Measurements from ENCODE around the gene GID8. TPM values are rescaled to one million over a fixed set of nuclear protein-coding genes. Genes with fewer than 3 reads are reported as not detected.

GID8 gene
- total and polyA plus RNA-seq, 9 donors = 23.6 to 54.3 (median 43.3) TPM

- no peak overlapping the region for H3K27ac ChIP-seq
- TF ChIP-seq, protein P1, sequence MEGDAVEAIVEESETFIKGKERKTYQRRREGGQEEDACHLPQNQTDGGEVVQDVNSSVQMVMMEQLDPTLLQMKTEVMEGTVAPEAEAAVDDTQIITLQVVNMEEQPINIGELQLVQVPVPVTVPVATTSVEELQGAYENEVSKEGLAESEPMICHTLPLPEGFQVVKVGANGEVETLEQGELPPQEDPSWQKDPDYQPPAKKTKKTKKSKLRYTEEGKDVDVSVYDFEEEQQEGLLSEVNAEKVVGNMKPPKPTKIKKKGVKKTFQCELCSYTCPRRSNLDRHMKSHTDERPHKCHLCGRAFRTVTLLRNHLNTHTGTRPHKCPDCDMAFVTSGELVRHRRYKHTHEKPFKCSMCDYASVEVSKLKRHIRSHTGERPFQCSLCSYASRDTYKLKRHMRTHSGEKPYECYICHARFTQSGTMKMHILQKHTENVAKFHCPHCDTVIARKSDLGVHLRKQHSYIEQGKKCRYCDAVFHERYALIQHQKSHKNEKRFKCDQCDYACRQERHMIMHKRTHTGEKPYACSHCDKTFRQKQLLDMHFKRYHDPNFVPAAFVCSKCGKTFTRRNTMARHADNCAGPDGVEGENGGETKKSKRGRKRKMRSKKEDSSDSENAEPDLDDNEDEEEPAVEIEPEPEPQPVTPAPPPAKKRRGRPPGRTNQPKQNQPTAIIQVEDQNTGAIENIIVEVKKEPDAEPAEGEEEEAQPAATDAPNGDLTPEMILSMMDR (IDR thresholded peaks at IDR 0.05) = no peak
- TF ChIP-seq POLR2A (IDR thresholded peaks at IDR 0.05) = no peak
- TF ChIP-seq EP300 (IDR thresholded peaks at IDR 0.05) = no peak
- no peak overlapping the region for H3K4me3 ChIP-seq
- no peaks in the 10 kb centered on the region for H3K4me1 ChIP-seq (ENCODE audit: insufficient read depth)
- H3K36me3 ChIP-seq = no peaks in the 10 kb centered on the region
- intact Hi-C loops (cut with DNase I) = no loop called here
- no peaks in the 10 kb centered on the region for H3K27me3 ChIP-seq
- WGBS, 3 donors = 89 to 92% (median 89%) methylated on average over 14 of the region's 14 CpGs
- DNase-seq = no peak
- no peaks in the 10 kb centered on the region for H3K9me3 ChIP-seq
These were observed 43.7 kb upstream of the GID8 start for GRCh38 chr20:62894261-62894660.

DNA sequence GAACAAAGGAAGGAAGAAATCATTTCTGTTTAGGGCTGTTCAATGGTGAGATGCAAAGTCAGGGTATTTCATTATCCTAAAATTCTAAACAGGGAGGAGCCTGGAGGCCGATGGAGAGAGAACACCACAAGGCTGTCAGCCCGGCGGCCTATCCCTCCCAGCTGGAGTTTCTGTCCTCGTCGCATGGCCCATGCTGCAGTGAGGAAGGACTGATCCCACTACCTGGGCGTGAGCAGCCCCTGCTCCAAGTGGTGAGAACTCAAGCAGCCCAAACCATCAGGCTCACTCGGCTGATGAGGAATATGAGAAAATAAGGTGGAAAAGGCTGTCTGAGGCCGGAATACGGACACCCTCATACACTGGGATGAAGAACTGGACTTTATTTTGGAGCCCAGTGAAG, 42.4 kb upstream of the GID8 start:
- no peak for TF ChIP-seq EP300 (IDR thresholded peaks at IDR 0.05)
- H3K4me3 ChIP-seq = no peak overlapping the region
- H3K36me3 ChIP-seq = no peaks in the 10 kb centered on the region
- no peak overlapping the region for H3K27ac ChIP-seq
- intact Hi-C loops (cut with DNase I) = no loop called here
- H3K4me1 ChIP-seq (ENCODE audit: insufficient read depth) = peaks cover 3% of the 10 kb centered on the region
- H3K9me3 ChIP-seq = no peaks in the 10 kb centered on the region
- H3K27me3 ChIP-seq = no peaks in the 10 kb centered on the region
- no peak for DNase-seq
- 80 to 82% (median 81%) methylated on average over 9 of the region's 9 CpGs for WGBS, 3 donors

- intact Hi-C loops (cut with DNase I) = loop anchor here in 1 of 4 donors (2.0 kb wide), 1 partner anchor 74 kb away; no protein-coding TSS in a partner anchor
- DNase-seq = no peak
- H3K27ac ChIP-seq = no peak overlapping the region
- TF ChIP-seq POLR2A (IDR thresholded peaks at IDR 0.05) (no peak), EP300 (IDR thresholded peaks at IDR 0.05) (no peak)
- TF ChIP-seq, protein P1 (IDR thresholded peaks at IDR 0.05) = no peak
- no peaks in the 10 kb centered on the region for H3K36me3 ChIP-seq
- peaks cover 3% of the 10 kb centered on the region for H3K4me1 ChIP-seq (ENCODE audit: insufficient read depth)
- WGBS, 3 donors = 90% methylated on average over 16 of the region's 16 CpGs
- no peaks in the 10 kb centered on the region for H3K9me3 ChIP-seq
- H3K4me3 ChIP-seq = no peak overlapping the region
- H3K27me3 ChIP-seq = no peaks in the 10 kb centered on the region
These were observed 41.4 kb upstream of the GID8 start for GRCh38 chr20:62896526-62896925.

DNA sequence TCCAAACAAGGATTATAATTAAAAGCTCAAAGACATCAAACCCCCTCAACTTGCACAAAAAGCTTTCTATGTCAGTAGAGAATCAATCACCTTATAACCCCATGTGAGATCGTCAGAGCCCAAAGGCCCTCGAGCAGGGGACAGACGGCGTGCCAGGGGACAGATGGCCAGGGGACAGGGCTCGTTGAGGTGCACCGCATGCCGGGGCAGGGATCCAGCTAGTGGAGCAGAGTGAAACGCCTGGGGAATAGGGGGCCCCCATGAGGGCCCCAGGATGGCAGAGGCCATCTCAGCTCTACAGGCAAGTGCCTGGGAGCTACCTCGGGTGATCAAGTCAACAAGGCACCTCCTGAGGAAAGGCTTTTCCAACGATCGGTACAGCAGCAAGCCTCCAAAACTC, 40.3 kb upstream of the GID8 start:
- H3K27me3 ChIP-seq = no peaks in the 10 kb centered on the region
- no peak overlapping the region for H3K27ac ChIP-seq
- intact Hi-C loops (cut with DNase I) = loop anchor here in 1 of 4 donors (2.0 kb wide), 1 partner anchor 73 kb away; no protein-coding TSS in a partner anchor
- H3K4me1 ChIP-seq (ENCODE audit: insufficient read depth) = peaks cover 3% of the 10 kb centered on the region
- 63 to 77% (median 63%) methylated on average over 11 of the region's 11 CpGs for WGBS, 3 donors
- DNase-seq = no peak
- no peaks in the 10 kb centered on the region for H3K36me3 ChIP-seq
- H3K9me3 ChIP-seq = no peaks in the 10 kb centered on the region
- TF ChIP-seq, protein P1 (IDR thresholded peaks at IDR 0.05) = no peak
- TF ChIP-seq EP300 (IDR thresholded peaks at IDR 0.05) (no peak), POLR2A (IDR thresholded peaks at IDR 0.05) (no peak)
- H3K4me3 ChIP-seq = no peak overlapping the region

GRCh38 chr20:62898093-62898964, 39.6 kb upstream of the GID8 start:
- peaks cover 3% of the 10 kb centered on the region for H3K4me1 ChIP-seq (ENCODE audit: insufficient read depth)
- H3K27me3 ChIP-seq = no peaks in the 10 kb centered on the region
- H3K27ac ChIP-seq = no peak overlapping the region
- no peaks in the 10 kb centered on the region for H3K9me3 ChIP-seq
- intact Hi-C loops (cut with DNase I) = no loop called here
- H3K4me3 ChIP-seq = no peak overlapping the region
- 70 to 79% (median 71%) methylated on average over 16 of the region's 16 CpGs for WGBS, 3 donors
- H3K36me3 ChIP-seq = no peaks in the 10 kb centered on the region
- DNase-seq = no peak
- TF ChIP-seq POLR2A (IDR thresholded peaks at IDR 0.05) (no peak), EP300 (IDR thresholded peaks at IDR 0.05) (no peak)
- TF ChIP-seq, protein P1 (IDR thresholded peaks at IDR 0.05) = no peak
